ENCODE measurements around the gene SLC6A20. TPM values are rescaled to one million over a fixed set of nuclear protein-coding genes. Genes with fewer than 3 reads are reported as not detected.

Gene SLC6A20
- total and polyA plus RNA-seq, 2 of the 13 experiments (the other 11 are each of a cell fraction or from before 2014, with no cell fraction given), result not detected

DNA sequence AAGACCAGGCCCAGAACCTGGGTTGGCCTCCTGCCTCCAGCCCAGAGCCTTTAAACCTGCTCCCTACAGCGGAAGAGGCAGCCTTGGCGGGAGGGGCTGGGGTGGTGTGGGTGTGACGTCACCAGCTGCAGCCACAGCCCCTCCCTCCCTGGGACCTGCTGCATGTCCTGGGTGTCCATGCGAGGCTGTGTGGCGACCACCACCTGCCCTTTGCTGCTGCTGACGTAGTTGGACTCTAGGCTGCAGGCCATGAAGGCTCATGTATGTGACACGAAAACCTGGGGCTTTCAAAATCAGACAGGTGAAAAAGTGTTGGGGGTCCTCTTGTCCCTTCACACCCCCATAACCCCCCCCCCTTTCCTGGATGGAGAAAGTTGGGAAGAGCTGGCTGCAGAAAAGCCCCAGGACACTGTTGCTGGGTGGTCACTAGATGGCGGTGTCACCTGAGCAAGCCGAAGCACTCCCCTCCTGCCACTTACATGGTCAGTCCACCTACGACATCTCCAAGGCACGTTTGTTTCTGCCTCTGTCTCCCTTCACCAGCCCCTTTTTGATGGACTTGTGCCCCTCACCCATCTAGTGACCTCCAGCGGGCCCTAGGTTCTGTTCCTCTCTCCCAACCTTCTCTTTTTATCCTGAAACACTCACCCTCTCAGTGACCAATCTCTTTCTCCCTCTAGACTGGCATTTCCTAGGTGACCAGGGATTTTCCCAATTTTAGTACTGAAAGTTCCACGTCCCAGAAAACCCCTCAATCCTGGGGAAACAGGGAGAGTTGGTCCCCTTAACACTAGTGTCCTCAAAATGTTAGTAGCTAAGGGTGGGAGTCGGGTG lies 35.2 kb downstream of the SLC6A20 start (continued):
- TF ChIP-seq, protein P1, sequence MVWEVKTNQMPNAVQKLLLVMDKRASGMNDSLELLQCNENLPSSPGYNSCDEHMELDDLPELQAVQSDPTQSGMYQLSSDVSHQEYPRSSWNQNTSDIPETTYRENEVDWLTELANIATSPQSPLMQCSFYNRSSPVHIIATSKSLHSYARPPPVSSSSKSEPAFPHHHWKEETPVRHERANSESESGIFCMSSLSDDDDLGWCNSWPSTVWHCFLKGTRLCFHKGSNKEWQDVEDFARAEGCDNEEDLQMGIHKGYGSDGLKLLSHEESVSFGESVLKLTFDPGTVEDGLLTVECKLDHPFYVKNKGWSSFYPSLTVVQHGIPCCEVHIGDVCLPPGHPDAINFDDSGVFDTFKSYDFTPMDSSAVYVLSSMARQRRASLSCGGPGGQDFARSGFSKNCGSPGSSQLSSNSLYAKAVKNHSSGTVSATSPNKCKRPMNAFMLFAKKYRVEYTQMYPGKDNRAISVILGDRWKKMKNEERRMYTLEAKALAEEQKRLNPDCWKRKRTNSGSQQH (CRISPR knock-in tag; IDR thresholded peaks at IDR 0.05; ENCODE audit: low read depth), result no peak
- TF ChIP-seq XRCC5 (optimal IDR thresholded peaks at IDR 0.05; ENCODE audit: low read length) (peak; percentile 57), ZNF224 (CRISPR knock-in tag; IDR thresholded peaks at IDR 0.05) (no peak), ZNF501 (CRISPR knock-in tag; IDR thresholded peaks at IDR 0.05) (0 out of 2 replicates have a peak, but pooled peaks have one; percentile 24)

DNA sequence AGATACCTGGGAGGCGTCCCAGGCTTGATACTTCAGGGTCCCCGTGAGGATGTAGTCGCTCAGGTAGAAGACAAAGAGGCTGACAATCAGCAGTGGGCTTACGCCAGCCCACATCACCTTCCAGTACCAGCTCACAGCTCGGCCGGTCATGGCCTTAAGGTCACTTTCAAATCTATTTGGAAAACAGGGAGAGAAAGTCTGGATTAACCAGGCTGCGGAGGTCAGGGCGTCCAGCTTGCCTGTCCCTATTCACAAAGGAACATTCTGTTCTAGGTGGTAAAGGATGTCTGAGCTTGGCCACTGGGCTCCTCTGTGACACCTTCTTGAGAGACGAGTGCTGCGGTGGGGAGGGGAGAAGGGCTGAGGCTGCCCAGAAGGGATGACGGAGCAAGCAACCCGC lies 36.5 kb downstream of the SLC6A20 start:
- DNase-seq (ENCODE audit: low spot score) (no peak), ATAC-seq (no peak), FAIRE-seq (no peak)
- Histone ChIP-seq H3K4me3 (replicated peaks in 1 of 3; ENCODE audit: insufficient read depth in 1 of 3, low read depth in 2 of 3, low read length in 3 of 3) (no peak overlapping the region), H3K9me3 (ENCODE audit: low read length) (no peaks in the 10 kb centered on the region), H3K79me2 (ENCODE audit: insufficient read depth, low read length) (no peaks in the 10 kb centered on the region), H3K9ac (ENCODE audit: insufficient read depth, low read depth, low read length) (no peak overlapping the region), H2AFZ (ENCODE audit: low read length) (no peak overlapping the region), H3K27ac (ENCODE audit: extremely low read length, insufficient read depth, low read length) (no peak overlapping the region), H3K27me3 (ENCODE audit: control insufficient read depth in 1 of 2, insufficient read depth in 2 of 2, low read length in 2 of 2) (peaks cover 2 to 54% of the 10 kb centered on the region in 2 experiments), H3K4me1 (ENCODE audit: insufficient read depth, low read length) (peaks cover 6% of the 10 kb centered on the region; the same call in 1 of the 2 replicates), H3K36me3 (replicated peaks in 1 of 2; ENCODE audit: control insufficient read depth in 1 of 2, insufficient read depth in 2 of 2, low read length in 2 of 2) (no peaks in the 10 kb centered on the region), H3K4me2 (ENCODE audit: low read depth, low read length) (no peak overlapping the region), H4K20me1 (ENCODE audit: insufficient read depth, low read length) (no peaks in the 10 kb centered on the region)
- ChIA-PET POLR2A (no interaction called here), CTCF (ENCODE audit: low intra/inter-chr PET ratio, low total read pairs) (interaction anchor here (2.3 kb wide), 1 partner anchor 169 kb away, joined by 15 read pairs; no protein-coding TSS in a partner anchor)
- 40% methylated on average over 8 of the region's 12 CpGs for WGBS (ENCODE audit: low lambda C conversion rate)
- in situ Hi-C loops (cut with HindIII; ENCODE audit: extremely low pct_ligation_motif_present, low pct_unique_long_range_greater_than_20kb) (loop anchor here (5.0 to 10.0 kb wide), 2 partner anchors 167 to 315 kb away; no protein-coding TSS in a partner anchor), intact Hi-C loops (cut with micrococcal nuclease; ENCODE audit: unreplicated experiment) (loop anchor here (2.0 kb wide), 1 partner anchor 319 kb away; no protein-coding TSS in a partner anchor)
- no TSS peak for BruUV-seq (replicated peaks)
- no peak for TF ChIP-seq ZFP41 (CRISPR knock-in tag; IDR thresholded peaks at IDR 0.05; ENCODE audit: borderline replicate concordance)
- TF ChIP-seq PAWR (CRISPR knock-in tag; IDR thresholded peaks at IDR 0.05; ENCODE audit: borderline replicate concordance), result no peak
- TF ChIP-seq FLYWCH1 (CRISPR knock-in tag; IDR thresholded peaks at IDR 0.05), result no peak
- TF ChIP-seq, protein P2, sequence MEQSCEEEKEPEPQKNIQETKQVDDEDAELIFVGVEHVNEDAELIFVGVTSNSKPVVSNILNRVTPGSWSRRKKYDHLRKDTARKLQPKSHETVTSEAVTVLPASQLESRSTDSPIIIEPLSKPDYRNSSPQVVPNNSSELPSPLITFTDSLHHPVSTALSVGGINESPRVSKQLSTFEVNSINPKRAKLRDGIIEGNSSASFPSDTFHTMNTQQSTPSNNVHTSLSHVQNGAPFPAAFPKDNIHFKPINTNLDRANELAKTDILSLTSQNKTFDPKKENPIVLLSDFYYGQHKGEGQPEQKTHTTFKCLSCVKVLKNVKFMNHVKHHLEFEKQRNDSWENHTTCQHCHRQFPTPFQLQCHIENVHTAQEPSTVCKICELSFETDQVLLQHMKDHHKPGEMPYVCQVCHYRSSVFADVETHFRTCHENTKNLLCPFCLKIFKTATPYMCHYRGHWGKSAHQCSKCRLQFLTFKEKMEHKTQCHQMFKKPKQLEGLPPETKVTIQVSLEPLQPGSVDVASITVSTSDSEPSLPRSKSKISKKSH (CRISPR knock-in tag; IDR thresholded peaks at IDR 0.05; ENCODE audit: borderline replicate concordance), result no peak
- TF ChIP-seq, protein P3, sequence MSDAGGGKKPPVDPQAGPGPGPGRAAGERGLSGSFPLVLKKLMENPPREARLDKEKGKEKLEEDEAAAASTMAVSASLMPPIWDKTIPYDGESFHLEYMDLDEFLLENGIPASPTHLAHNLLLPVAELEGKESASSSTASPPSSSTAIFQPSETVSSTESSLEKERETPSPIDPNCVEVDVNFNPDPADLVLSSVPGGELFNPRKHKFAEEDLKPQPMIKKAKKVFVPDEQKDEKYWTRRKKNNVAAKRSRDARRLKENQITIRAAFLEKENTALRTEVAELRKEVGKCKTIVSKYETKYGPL (CRISPR knock-in tag; IDR thresholded peaks at IDR 0.05), result no peak
- no peak for TF ChIP-seq SRF (IDR thresholded peaks at IDR 0.05; ENCODE audit: low read depth, low read length)
- no peak for TF ChIP-seq GLI4 (CRISPR knock-in tag; IDR thresholded peaks at IDR 0.05; ENCODE audit: borderline replicate concordance)
- TF ChIP-seq, protein P4, sequence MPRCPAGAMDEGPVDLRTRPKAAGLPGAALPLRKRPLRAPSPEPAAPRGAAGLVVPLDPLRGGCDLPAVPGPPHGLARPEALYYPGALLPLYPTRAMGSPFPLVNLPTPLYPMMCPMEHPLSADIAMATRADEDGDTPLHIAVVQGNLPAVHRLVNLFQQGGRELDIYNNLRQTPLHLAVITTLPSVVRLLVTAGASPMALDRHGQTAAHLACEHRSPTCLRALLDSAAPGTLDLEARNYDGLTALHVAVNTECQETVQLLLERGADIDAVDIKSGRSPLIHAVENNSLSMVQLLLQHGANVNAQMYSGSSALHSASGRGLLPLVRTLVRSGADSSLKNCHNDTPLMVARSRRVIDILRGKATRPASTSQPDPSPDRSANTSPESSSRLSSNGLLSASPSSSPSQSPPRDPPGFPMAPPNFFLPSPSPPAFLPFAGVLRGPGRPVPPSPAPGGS (CRISPR knock-in tag; IDR thresholded peaks at IDR 0.05), result no peak
- no peak for TF ChIP-seq KAT8 (CRISPR knock-in tag; IDR thresholded peaks at IDR 0.05)
- TF ChIP-seq, protein P5, sequence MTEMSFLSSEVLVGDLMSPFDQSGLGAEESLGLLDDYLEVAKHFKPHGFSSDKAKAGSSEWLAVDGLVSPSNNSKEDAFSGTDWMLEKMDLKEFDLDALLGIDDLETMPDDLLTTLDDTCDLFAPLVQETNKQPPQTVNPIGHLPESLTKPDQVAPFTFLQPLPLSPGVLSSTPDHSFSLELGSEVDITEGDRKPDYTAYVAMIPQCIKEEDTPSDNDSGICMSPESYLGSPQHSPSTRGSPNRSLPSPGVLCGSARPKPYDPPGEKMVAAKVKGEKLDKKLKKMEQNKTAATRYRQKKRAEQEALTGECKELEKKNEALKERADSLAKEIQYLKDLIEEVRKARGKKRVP (CRISPR knock-in tag; IDR thresholded peaks at IDR 0.05), result no peak
- TF ChIP-seq MXI1 (IDR thresholded peaks at IDR 0.05; ENCODE audit: borderline replicate concordance, low read depth, low read length), result no peak
